SK-N-SH treated with all-trans-retinoic acid at 6 μM for 48 hours (cell line): ENCODE measurements around the gene ZNHIT3.

Experiments
- ATAC-seq: fragments of 200-7000 bp; cut with Tn5 transposase; 3 replicates; pipeline ENCODE4 v1.9.1; 2020; ENCODE audit warnings: mild to moderate bottlenecking, moderate library complexity
- BACH2 ChIP-seq: fragments of 250-450 bp; sonication (Bioruptor Pico); IDR thresholded peaks from 2 replicates; pipeline ENCODE4 v1.9.0; 2021; ENCODE audit warnings: mild to moderate bottlenecking, borderline replicate concordance
- CREB5 ChIP-seq: fragments of 250-450 bp; sonication (Bioruptor Pico); IDR thresholded peaks from 2 replicates; pipeline ENCODE4 v1.5.1; 2020; ENCODE audit warnings: low read depth, mild to moderate bottlenecking, moderate library complexity
- CSDC2 ChIP-seq: fragments of 250-450 bp; sonication (Bioruptor Pico); IDR thresholded peaks from 2 replicates; pipeline ENCODE4 v1.5.0; 2020; ENCODE audit warnings: mild to moderate bottlenecking, moderate library complexity
- CSRNP3 ChIP-seq: fragments of 250-450 bp; sonication (Bioruptor Pico); IDR thresholded peaks from 2 replicates; pipeline ENCODE4 v1.5.1; 2021; ENCODE audit warnings: mild to moderate bottlenecking, moderate library complexity
- ESRRG ChIP-seq: fragments of 250-450 bp; sonication (Bioruptor Pico); IDR thresholded peaks from 2 replicates; pipeline ENCODE4 v1.6.1; 2021; ENCODE audit warnings: mild to moderate bottlenecking
- GLIS3 ChIP-seq: fragments of 250-450 bp; sonication (Bioruptor Pico); IDR thresholded peaks from 2 replicates; pipeline ENCODE4 v1.5.0; 2020; ENCODE audit warnings: mild to moderate bottlenecking, moderate library complexity
- ISL1 ChIP-seq: fragments of 250-450 bp; sonication (Bioruptor Pico); IDR thresholded peaks from 2 replicates; pipeline ENCODE4 v2.1.2; 2022; ENCODE audit warnings: mild to moderate bottlenecking, moderate library complexity
- RARB ChIP-seq: fragments of 250-450 bp; sonication (Bioruptor Pico); IDR thresholded peaks from 2 replicates; pipeline ENCODE4 v1.8.0; 2021; ENCODE audit warnings: mild to moderate bottlenecking, moderate library complexity
- SNAI2 ChIP-seq: fragments of 250-450 bp; sonication (Bioruptor Pico); IDR thresholded peaks from 2 replicates; pipeline ENCODE4 v1.5.0; 2020; ENCODE audit warnings: mild to moderate bottlenecking, moderate library complexity
- TCF4 ChIP-seq: fragments of 250-450 bp; sonication (Bioruptor Pico); IDR thresholded peaks from 2 replicates; pipeline ENCODE4 v1.8.0; 2021; ENCODE audit warnings: mild to moderate bottlenecking, moderate library complexity, borderline replicate concordance
- TSHZ2 ChIP-seq: fragments of 250-450 bp; sonication (Bioruptor Pico); IDR thresholded peaks from 2 replicates; pipeline ENCODE4 v1.5.0; 2020; ENCODE audit warnings: mild to moderate bottlenecking, moderate library complexity
- ZC3H10 ChIP-seq: fragments of 250-450 bp; sonication (Bioruptor Pico); IDR thresholded peaks from 2 replicates; pipeline ENCODE4 v1.5.1; 2021; ENCODE audit warnings: mild to moderate bottlenecking, moderate library complexity
- ZNF70 ChIP-seq: fragments of 450-650 bp; formaldehyde crosslinking; IDR thresholded peaks from 2 replicates; pipeline ENCODE4 v1.5.0; 2020; ENCODE audit warnings: mild to moderate bottlenecking, moderate library complexity
- ZNF8 ChIP-seq: fragments of 450-650 bp; formaldehyde crosslinking; IDR thresholded peaks from 2 replicates; pipeline ENCODE4 v1.5.0; 2020; ENCODE audit warnings: mild to moderate bottlenecking, moderate library complexity
- TF ChIP-seq, protein P1 (sequence below): fragments of 250-450 bp; sonication (Bioruptor Pico); IDR thresholded peaks from 2 replicates; pipeline ENCODE4 v1.8.0; 2020; ENCODE audit warnings: mild to moderate bottlenecking, moderate library complexity, borderline replicate concordance
- TF ChIP-seq, protein P2 (sequence below): fragments of 250-450 bp; sonication (Bioruptor Pico); IDR thresholded peaks from 2 replicates; pipeline ENCODE4 v1.8.0; 2021; ENCODE audit warnings: low read depth, mild to moderate bottlenecking, moderate library complexity, borderline replicate concordance

ZNHIT3 gene

GRCh38 chr17:36468903-36469635 lies 17.4 kb upstream of the ZNHIT3 start:
- no peak for TF ChIP-seq GLIS3
- no peak for TF ChIP-seq ZNF70 (CRISPR knock-in tag)
- TF ChIP-seq ZC3H10 (CRISPR knock-in tag): no peak
- no peak for TF ChIP-seq ISL1 (CRISPR knock-in tag)
- TF ChIP-seq, protein P1, sequence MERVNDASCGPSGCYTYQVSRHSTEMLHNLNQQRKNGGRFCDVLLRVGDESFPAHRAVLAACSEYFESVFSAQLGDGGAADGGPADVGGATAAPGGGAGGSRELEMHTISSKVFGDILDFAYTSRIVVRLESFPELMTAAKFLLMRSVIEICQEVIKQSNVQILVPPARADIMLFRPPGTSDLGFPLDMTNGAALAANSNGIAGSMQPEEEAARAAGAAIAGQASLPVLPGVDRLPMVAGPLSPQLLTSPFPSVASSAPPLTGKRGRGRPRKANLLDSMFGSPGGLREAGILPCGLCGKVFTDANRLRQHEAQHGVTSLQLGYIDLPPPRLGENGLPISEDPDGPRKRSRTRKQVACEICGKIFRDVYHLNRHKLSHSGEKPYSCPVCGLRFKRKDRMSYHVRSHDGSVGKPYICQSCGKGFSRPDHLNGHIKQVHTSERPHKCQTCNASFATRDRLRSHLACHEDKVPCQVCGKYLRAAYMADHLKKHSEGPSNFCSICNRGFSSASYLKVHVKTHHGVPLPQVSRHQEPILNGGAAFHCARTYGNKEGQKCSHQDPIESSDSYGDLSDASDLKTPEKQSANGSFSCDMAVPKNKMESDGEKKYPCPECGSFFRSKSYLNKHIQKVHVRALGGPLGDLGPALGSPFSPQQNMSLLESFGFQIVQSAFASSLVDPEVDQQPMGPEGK: no peak
- no peak for TF ChIP-seq TSHZ2 (CRISPR knock-in tag)
- no peak for TF ChIP-seq ZNF8 (CRISPR knock-in tag)
- TF ChIP-seq CSDC2 (CRISPR knock-in tag): no peak
- TF ChIP-seq CREB5: no peak
- TF ChIP-seq TCF4 (CRISPR knock-in tag): no peak
- TF ChIP-seq SNAI2: no peak
- TF ChIP-seq, protein P2, sequence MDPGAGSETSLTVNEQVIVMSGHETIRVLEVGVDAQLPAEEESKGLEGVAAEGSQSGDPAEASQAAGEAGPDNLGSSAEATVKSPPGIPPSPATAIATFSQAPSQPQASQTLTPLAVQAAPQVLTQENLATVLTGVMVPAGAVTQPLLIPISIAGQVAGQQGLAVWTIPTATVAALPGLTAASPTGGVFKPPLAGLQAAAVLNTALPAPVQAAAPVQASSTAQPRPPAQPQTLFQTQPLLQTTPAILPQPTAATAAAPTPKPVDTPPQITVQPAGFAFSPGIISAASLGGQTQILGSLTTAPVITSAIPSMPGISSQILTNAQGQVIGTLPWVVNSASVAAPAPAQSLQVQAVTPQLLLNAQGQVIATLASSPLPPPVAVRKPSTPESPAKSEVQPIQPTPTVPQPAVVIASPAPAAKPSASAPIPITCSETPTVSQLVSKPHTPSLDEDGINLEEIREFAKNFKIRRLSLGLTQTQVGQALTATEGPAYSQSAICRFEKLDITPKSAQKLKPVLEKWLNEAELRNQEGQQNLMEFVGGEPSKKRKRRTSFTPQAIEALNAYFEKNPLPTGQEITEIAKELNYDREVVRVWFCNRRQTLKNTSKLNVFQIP (CRISPR knock-in tag): no peak
- TF ChIP-seq ESRRG: no peak
- no peak for TF ChIP-seq CSRNP3 (CRISPR knock-in tag)
- ATAC-seq: no peak

DNA sequence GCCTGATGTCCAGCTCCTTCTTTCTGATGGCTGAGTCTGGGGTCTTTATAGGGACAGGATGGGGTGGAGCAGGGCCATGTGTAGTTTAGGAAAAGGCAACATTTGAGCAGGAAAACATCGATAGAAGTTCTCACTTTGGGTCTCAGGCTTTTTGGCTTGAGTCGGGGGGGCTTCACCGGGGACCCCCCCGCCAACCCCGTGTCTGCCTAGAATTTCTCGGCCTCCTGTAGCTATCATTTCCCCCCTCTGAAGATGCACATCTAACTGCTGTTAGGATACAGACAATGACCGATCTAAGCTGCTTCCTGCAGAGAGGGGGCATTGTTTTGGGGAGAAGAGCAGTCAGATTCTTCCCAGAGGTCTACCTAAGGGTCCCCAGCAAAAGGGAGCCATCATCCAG lies 16.7 kb upstream of the ZNHIT3 start:
- no peak for ATAC-seq

More for the DNA sequence above, 16.7 kb upstream of the ZNHIT3 start:
- no peak for TF ChIP-seq RARB (CRISPR knock-in tag)
- TF ChIP-seq, protein P1: no peak
- no peak for TF ChIP-seq ESRRG
- TF ChIP-seq GLIS3: no peak
- no peak for TF ChIP-seq SNAI2
- TF ChIP-seq ZNF70 (CRISPR knock-in tag): no peak
- no peak for TF ChIP-seq BACH2 (CRISPR knock-in tag)
- no peak for TF ChIP-seq CREB5
